ENCODE data around the gene PHC2. TPM values are rescaled to one million over a fixed set of nuclear protein-coding genes. Genes with fewer than 3 reads are reported as not detected.

The PHC2 gene
- total and polyA plus RNA-seq, 2 of the 13 experiments (the other 11 are each of a cell fraction or from before 2014, with no cell fraction given): 52.5 to 84.9 TPM

DNA sequence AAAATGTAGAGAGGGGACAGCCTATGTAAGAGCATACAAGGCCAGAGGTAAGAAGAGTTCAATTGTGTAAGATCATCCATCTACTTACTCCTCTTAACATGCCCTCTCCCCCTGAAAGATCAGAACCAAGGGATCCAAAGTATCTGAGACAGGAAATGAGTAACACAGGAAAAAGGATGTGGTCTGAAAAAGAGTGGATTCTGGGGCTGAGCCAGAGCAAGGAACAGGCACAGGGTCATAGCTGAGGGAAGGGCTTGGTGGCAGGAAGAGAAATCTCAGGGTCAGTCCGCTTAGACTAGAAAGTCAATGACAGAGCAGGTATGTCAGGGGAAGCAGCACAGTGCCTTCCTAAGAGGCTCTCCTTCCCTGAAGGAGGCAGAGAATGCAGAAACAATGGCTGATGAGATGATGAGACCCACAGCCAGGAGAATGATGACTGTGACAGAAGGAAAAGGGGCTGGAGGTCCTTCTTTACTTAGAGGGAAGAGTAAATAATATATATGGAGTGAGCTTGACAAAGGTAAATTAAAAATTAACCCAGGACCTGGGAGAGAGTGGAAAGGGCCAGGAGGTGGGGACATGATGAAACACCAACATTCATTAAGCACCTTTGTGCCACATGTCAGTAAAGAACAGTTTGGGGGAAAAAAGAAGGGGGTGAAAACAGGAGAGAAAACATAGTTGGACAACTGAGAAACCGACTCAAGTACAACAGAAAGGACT lies 83.8 kb downstream of the PHC2 start (continued):
- TF ChIP-seq, protein P1, sequence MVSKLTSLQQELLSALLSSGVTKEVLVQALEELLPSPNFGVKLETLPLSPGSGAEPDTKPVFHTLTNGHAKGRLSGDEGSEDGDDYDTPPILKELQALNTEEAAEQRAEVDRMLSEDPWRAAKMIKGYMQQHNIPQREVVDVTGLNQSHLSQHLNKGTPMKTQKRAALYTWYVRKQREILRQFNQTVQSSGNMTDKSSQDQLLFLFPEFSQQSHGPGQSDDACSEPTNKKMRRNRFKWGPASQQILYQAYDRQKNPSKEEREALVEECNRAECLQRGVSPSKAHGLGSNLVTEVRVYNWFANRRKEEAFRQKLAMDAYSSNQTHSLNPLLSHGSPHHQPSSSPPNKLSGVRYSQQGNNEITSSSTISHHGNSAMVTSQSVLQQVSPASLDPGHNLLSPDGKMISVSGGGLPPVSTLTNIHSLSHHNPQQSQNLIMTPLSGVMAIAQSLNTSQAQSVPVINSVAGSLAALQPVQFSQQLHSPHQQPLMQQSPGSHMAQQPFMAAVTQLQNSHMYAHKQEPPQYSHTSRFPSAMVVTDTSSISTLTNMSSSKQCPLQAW (CRISPR knock-in tag; IDR thresholded peaks at IDR 0.05): peak; percentile 64; the same call in 1 of the 2 replicates
- no peak for TF ChIP-seq ZNF614 (CRISPR knock-in tag; IDR thresholded peaks at IDR 0.05; ENCODE audit: borderline replicate concordance)
- TF ChIP-seq SIX1 (CRISPR knock-in tag; IDR thresholded peaks at IDR 0.05; ENCODE audit: borderline replicate concordance): peak; percentile 28; the same call in 1 of the 2 replicates
- TF ChIP-seq SAP130 (CRISPR knock-in tag; IDR thresholded peaks at IDR 0.05; ENCODE audit: low read depth): peak; percentile 74
- TF ChIP-seq FOSL2 (CRISPR knock-in tag; IDR thresholded peaks at IDR 0.05): peak; percentile 89
- TF ChIP-seq WIZ (CRISPR knock-in tag; IDR thresholded peaks at IDR 0.05): no peak
- TF ChIP-seq RBM39 (IDR thresholded peaks at IDR 0.05; ENCODE audit: low read depth, low read length, poor library complexity, severe bottlenecking): no peak
- no peak for TF ChIP-seq SOX6 (IDR thresholded peaks at IDR 0.05)
- TF ChIP-seq SOX6 (CRISPR knock-in tag; IDR thresholded peaks at IDR 0.05): peak; percentile 90
- TF ChIP-seq, protein P2, sequence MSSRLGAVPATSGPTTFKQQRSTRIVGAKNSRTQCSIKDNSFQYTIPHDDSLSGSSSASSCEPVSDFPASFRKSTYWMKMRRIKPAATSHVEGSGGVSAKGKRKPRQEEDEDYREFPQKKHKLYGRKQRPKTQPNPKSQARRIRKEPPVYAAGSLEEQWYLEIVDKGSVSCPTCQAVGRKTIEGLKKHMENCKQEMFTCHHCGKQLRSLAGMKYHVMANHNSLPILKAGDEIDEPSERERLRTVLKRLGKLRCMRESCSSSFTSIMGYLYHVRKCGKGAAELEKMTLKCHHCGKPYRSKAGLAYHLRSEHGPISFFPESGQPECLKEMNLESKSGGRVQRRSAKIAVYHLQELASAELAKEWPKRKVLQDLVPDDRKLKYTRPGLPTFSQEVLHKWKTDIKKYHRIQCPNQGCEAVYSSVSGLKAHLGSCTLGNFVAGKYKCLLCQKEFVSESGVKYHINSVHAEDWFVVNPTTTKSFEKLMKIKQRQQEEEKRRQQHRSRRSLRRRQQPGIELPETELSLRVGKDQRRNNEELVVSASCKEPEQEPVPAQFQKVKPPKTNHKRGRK (CRISPR knock-in tag; IDR thresholded peaks at IDR 0.05): no peak
- TF ChIP-seq SMAD3 (CRISPR knock-in tag; IDR thresholded peaks at IDR 0.05): peak; percentile 20; the same call in 1 of the 2 replicates
- TF ChIP-seq, protein P3, sequence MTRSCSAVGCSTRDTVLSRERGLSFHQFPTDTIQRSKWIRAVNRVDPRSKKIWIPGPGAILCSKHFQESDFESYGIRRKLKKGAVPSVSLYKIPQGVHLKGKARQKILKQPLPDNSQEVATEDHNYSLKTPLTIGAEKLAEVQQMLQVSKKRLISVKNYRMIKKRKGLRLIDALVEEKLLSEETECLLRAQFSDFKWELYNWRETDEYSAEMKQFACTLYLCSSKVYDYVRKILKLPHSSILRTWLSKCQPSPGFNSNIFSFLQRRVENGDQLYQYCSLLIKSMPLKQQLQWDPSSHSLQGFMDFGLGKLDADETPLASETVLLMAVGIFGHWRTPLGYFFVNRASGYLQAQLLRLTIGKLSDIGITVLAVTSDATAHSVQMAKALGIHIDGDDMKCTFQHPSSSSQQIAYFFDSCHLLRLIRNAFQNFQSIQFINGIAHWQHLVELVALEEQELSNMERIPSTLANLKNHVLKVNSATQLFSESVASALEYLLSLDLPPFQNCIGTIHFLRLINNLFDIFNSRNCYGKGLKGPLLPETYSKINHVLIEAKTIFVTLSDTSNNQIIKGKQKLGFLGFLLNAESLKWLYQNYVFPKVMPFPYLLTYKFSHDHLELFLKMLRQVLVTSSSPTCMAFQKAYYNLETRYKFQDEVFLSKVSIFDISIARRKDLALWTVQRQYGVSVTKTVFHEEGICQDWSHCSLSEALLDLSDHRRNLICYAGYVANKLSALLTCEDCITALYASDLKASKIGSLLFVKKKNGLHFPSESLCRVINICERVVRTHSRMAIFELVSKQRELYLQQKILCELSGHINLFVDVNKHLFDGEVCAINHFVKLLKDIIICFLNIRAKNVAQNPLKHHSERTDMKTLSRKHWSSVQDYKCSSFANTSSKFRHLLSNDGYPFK (CRISPR knock-in tag; IDR thresholded peaks at IDR 0.05; ENCODE audit: borderline replicate concordance): peak; percentile 72; the same call in 1 of the 2 replicates
- TF ChIP-seq PPARG (CRISPR knock-in tag; conservative IDR thresholded peaks at IDR 0.05): peak; percentile 69
- TF ChIP-seq XRCC5 (optimal IDR thresholded peaks at IDR 0.05; ENCODE audit: low read length): no peak
- no peak for TF ChIP-seq CC2D1A (CRISPR knock-in tag; IDR thresholded peaks at IDR 0.05)
- TF ChIP-seq SOX13 (IDR thresholded peaks at IDR 0.05): peak; percentile 37; the same call in 1 of the 2 replicates
- TF ChIP-seq SOX13 (CRISPR knock-in tag; conservative IDR thresholded peaks at IDR 0.05 in 1 of 2, IDR thresholded peaks at IDR 0.05 in 1 of 2): peak in 1 of 2 experiments; percentile 64; a peak in 2 of 4 replicates
- TF ChIP-seq, protein P4, sequence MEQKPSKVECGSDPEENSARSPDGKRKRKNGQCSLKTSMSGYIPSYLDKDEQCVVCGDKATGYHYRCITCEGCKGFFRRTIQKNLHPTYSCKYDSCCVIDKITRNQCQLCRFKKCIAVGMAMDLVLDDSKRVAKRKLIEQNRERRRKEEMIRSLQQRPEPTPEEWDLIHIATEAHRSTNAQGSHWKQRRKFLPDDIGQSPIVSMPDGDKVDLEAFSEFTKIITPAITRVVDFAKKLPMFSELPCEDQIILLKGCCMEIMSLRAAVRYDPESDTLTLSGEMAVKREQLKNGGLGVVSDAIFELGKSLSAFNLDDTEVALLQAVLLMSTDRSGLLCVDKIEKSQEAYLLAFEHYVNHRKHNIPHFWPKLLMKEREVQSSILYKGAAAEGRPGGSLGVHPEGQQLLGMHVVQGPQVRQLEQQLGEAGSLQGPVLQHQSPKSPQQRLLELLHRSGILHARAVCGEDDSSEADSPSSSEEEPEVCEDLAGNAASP (CRISPR knock-in tag; IDR thresholded peaks at IDR 0.05; ENCODE audit: borderline replicate concordance): 0 out of 2 replicates have a peak, but pooled peaks have one; percentile 15
- TF ChIP-seq SRSF4 (IDR thresholded peaks at IDR 0.05; ENCODE audit: low read depth, low read length, poor library complexity, severe bottlenecking): no peak
- no peak; the same call in 1 of the 2 replicates for TF ChIP-seq JUNB (CRISPR knock-in tag; IDR thresholded peaks at IDR 0.05; ENCODE audit: borderline replicate concordance)
- TF ChIP-seq FOXO1 (CRISPR knock-in tag; IDR thresholded peaks at IDR 0.05): 0 out of 2 replicates have a peak, but pooled peaks have one; percentile 31
- peak; percentile 65 for TF ChIP-seq FOXA3 (CRISPR knock-in tag; IDR thresholded peaks at IDR 0.05)
- TF ChIP-seq SIN3A (IDR thresholded peaks at IDR 0.05; ENCODE audit: borderline replicate concordance, low read depth, low read length): peak; percentile 81

Measured in HepG2 (cell line).